Esophagus muscularis mucosa (tissue), 4 donors: ENCODE results near the gene CD300E.

ENCODE experiments used
- CTCF ChIP-seq, 3 experiments: fragments of 200-600 bp in 2 of 3; fragments of 450-650 bp in 1 of 3; sonication (generic) in 2 of 3; IDR thresholded peaks; one replicate each; pipeline ENCODE4 v1.5.1; 2017 to 2019; ENCODE audit warnings: antibody characterized with exemption in 3 of 3, mild to moderate bottlenecking in 2 of 3, moderate library complexity in 1 of 3
- EP300 ChIP-seq: sonication (generic); formaldehyde crosslinking; IDR thresholded peaks from one replicate; pipeline ENCODE4 v1.6.1; 2017; ENCODE audit warnings: antibody characterized with exemption
- POLR2A ChIP-seq: fragments of 450-650 bp; IDR thresholded peaks from one replicate; pipeline ENCODE4 v1.6.1; 2017; ENCODE audit warnings: antibody characterized with exemption, moderate library complexity, mild to moderate bottlenecking, low read depth
- POLR2AphosphoS5 ChIP-seq, 2 donors: sonication (generic); formaldehyde crosslinking; IDR thresholded peaks; one replicate each; pipeline ENCODE4 v1.6.1; 2017; ENCODE audit warnings: antibody characterized with exemption in 2 of 2

GRCh38 chr17:74654742-74655141 lies 31.2 kb upstream of the CD300E start:
- TF ChIP-seq POLR2A (no peak), POLR2AphosphoS5 (IDR thresholded peaks at IDR 0.05) (no peak), CTCF (IDR thresholded peaks at IDR 0.05) (no peak), EP300 (no peak)
